ENCODE results near the gene ERFL. TPM values are rescaled to one million over a fixed set of nuclear protein-coding genes. Genes with fewer than 3 reads are reported as not detected.
"Not testable (repeated sequence)": the region's sequence is repeated elsewhere in the genome, so short reads cannot be mapped to it uniquely, and the experiment has no call there.

Gene ERFL
- total RNA-seq, 6 experiments from 2014 or later = 0.09 to 0.17 (median 0.12) TPM; not detected in 2

DNA sequence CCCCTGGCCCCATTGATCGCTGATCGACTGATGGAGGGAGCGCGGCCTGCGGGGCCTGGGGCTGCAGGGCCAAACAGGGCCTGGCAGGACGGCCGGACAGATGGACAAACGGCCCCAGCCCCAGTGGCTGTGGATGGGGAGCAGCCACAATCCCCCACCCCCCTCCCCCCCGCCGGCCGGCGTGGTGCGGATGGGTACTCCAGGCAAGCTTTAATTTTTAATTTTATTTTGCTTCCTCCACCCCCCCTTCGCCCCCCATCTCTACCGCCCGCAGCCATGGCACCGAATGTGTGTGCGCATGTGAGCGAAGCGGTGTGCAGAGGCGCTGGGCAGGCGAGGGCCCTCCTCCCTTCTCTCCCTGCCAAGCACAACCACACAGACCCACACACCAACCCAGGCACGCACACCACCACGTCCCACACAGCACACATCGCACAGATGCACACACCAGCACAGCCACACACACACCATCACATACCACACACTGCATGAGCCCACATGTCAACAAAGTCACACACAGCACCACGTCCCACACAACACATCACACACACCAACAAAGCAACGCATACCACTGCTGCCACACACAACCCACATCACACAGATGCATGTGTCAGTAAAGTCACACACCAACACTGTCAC lies 12.4 kb downstream of the ERFL start:
- Mint-ChIP-seq H3K4me3 (no peak overlapping the region), H3K4me1 (ENCODE audit: low read depth) (no peaks in the 10 kb centered on the region), H3K36me3 (ENCODE audit: low read depth) (no peaks in the 10 kb centered on the region), H3K9me3 (no peaks in the 10 kb centered on the region), H3K27me3 (ENCODE audit: insufficient read depth) (peaks cover 24% of the 10 kb centered on the region), H3K27ac (no peak overlapping the region)
- TF ChIP-seq, protein P1, sequence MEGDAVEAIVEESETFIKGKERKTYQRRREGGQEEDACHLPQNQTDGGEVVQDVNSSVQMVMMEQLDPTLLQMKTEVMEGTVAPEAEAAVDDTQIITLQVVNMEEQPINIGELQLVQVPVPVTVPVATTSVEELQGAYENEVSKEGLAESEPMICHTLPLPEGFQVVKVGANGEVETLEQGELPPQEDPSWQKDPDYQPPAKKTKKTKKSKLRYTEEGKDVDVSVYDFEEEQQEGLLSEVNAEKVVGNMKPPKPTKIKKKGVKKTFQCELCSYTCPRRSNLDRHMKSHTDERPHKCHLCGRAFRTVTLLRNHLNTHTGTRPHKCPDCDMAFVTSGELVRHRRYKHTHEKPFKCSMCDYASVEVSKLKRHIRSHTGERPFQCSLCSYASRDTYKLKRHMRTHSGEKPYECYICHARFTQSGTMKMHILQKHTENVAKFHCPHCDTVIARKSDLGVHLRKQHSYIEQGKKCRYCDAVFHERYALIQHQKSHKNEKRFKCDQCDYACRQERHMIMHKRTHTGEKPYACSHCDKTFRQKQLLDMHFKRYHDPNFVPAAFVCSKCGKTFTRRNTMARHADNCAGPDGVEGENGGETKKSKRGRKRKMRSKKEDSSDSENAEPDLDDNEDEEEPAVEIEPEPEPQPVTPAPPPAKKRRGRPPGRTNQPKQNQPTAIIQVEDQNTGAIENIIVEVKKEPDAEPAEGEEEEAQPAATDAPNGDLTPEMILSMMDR (IDR thresholded peaks at IDR 0.05) = no peak
- DNase-seq = no peak

GRCh38 chr19:41915021-41915775 lies 13.1 kb downstream of the ERFL start:
- H3K9me3 Mint-ChIP-seq = no peaks in the 10 kb centered on the region
- no peak for DNase-seq
- H3K4me1 Mint-ChIP-seq (ENCODE audit: low read depth) = no peaks in the 10 kb centered on the region
- TF ChIP-seq, protein P1 (IDR thresholded peaks at IDR 0.05) = no peak
- H3K4me3 Mint-ChIP-seq = no peak overlapping the region
- H3K27me3 Mint-ChIP-seq (ENCODE audit: insufficient read depth) = peaks cover 29% of the 10 kb centered on the region
- H3K36me3 Mint-ChIP-seq (ENCODE audit: low read depth) = no peaks in the 10 kb centered on the region
- no peak overlapping the region for H3K27ac Mint-ChIP-seq

GRCh38 chr19:41914424-41914834 lies 13.8 kb downstream of the ERFL start:
- peaks cover 30% of the 10 kb centered on the region for H3K27me3 Mint-ChIP-seq (ENCODE audit: insufficient read depth)
- H3K36me3 Mint-ChIP-seq (ENCODE audit: low read depth); H3K4me1 Mint-ChIP-seq (ENCODE audit: low read depth); H3K4me3 Mint-ChIP-seq; DNase-seq; H3K9me3 Mint-ChIP-seq; H3K27ac Mint-ChIP-seq: not testable (repeated sequence)

DNA sequence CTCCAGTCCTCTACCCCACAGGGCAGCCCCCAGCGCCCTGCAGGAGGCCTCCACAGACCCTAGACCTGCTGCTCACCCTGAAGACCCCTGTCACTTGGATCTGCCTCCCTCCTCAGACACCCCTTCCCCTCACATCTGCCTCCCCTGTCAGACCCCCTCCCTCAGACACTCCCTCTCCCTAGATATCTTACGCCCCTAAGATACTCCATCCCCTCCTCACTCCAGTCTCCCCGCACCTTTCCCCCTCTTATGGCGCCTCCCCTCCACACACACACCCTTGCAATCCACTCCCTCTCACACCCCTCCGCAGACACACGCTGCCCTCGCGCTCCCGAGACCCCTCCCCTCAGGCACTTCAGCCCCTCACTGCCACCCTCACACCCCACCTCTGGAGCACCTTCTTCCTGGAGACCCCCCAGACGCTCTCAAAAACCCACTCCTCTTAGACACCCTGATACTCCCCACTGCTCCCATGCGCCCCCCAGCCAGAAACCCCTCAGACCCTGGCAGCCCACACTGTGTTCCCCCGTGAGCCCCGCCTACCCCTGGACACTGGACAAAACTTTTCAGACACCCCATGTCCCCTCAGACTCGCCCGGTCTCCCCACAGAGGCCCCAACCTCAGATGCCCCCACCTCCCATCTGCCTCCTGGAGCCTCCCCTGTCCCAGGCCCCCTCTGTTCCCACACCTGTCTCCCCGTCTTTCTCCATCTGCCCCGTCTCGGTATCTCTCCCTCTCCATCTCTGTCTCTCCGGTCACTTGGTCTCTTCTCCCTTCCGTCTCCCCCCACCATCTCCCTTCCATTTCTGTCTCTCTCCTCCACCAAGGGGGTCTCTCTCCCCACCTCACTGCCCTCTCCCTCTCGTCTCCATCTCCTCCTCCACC lies 14.5 kb downstream of the ERFL start:
- TF ChIP-seq, protein P1 (IDR thresholded peaks at IDR 0.05) = no peak
- Mint-ChIP-seq H3K36me3 (ENCODE audit: low read depth) (no peaks in the 10 kb centered on the region), H3K27ac (no peak overlapping the region), H3K4me1 (ENCODE audit: low read depth) (no peaks in the 10 kb centered on the region), H3K4me3 (no peak overlapping the region), H3K27me3 (ENCODE audit: insufficient read depth) (peaks cover 32% of the 10 kb centered on the region), H3K9me3 (no peaks in the 10 kb centered on the region)
- DNase-seq = no peak

GRCh38 chr19:41912899-41913537 lies 15.2 kb downstream of the ERFL start:
- H3K27me3 Mint-ChIP-seq (ENCODE audit: insufficient read depth) = peaks cover 32% of the 10 kb centered on the region
- no peaks in the 10 kb centered on the region for H3K4me1 Mint-ChIP-seq (ENCODE audit: low read depth)
- H3K4me3 Mint-ChIP-seq = no peak overlapping the region
- H3K9me3 Mint-ChIP-seq = no peaks in the 10 kb centered on the region
- TF ChIP-seq, protein P1 (IDR thresholded peaks at IDR 0.05) = no peak
- no peak overlapping the region for H3K27ac Mint-ChIP-seq
- DNase-seq = no peak
- H3K36me3 Mint-ChIP-seq (ENCODE audit: low read depth) = no peaks in the 10 kb centered on the region

All from HFFc6 (cell line).